GM23338 (cell line): ENCODE measurements around the gene ITPRIPL2. TPM values are rescaled to one million over a fixed set of nuclear protein-coding genes. Genes with fewer than 3 reads are reported as not detected.

Experiments
- ATAC-seq: fragments of 200-7000 bp; cut with Tn5 transposase; 3 replicates; pipeline ENCODE4 v1.9.1; 2020
- DNase-seq: peaks from one replicate; pipeline ENCODE4 v3.0.0-alpha.2; 2015; ENCODE audit warnings: low spot score
- H2AFZ ChIP-seq: fragments of 200-600 bp; sonication (generic); 2 replicates; pipeline ENCODE4 v1.8.0; 2016; ENCODE audit warnings: antibody characterized with exemption, mild to moderate bottlenecking, moderate library complexity
- H3F3A ChIP-seq: fragments of 200-600 bp; sonication (generic); replicated peaks from 2 replicates; pipeline ENCODE4 v1.8.0; 2017; ENCODE audit warnings: antibody characterized with exemption, mixed run types, low read depth
- H3K27ac ChIP-seq: fragments of 200-600 bp; sonication (generic); 2 replicates; pipeline ENCODE4 v1.6.1; 2016; ENCODE audit warnings: low read depth
- H3K27me3 ChIP-seq: fragments of 200-600 bp; sonication (generic); 2 replicates; pipeline ENCODE4 v1.8.0; 2016; ENCODE audit warnings: mild to moderate bottlenecking, mixed run types, moderate library complexity; ENCODE audit not compliant: insufficient read depth
- H3K36me3 ChIP-seq: fragments of 200-600 bp; sonication (generic); 2 replicates; pipeline ENCODE4 v1.8.0; 2016; ENCODE audit warnings: mild to moderate bottlenecking; ENCODE audit not compliant: insufficient read depth
- H3K4me1 ChIP-seq: fragments of 200-600 bp; sonication (generic); 2 replicates; pipeline ENCODE4 v1.8.0; 2016; ENCODE audit warnings: mild to moderate bottlenecking, moderate library complexity; ENCODE audit not compliant: insufficient read depth
- H3K4me2 ChIP-seq: fragments of 200-600 bp; sonication (generic); 2 replicates; pipeline ENCODE4 v1.7.1; 2017; ENCODE audit warnings: mixed run types
- H3K4me3 ChIP-seq: fragments of 200-600 bp; sonication (generic); 2 replicates; pipeline ENCODE4 v1.6.1; 2016; ENCODE audit warnings: mixed run types
- H3K79me2 ChIP-seq: fragments of 200-600 bp; sonication (generic); replicated peaks from 2 replicates; pipeline ENCODE4 v1.8.0; 2017; ENCODE audit warnings: mild to moderate bottlenecking; ENCODE audit not compliant: insufficient read depth
- H3K9me2 ChIP-seq: fragments of 200-600 bp; sonication (generic); 2 replicates; pipeline ENCODE4 v1.8.0; 2017; ENCODE audit not compliant: insufficient read depth
- H4K20me1 ChIP-seq: fragments of 200-600 bp; sonication (generic); replicated peaks from 2 replicates; pipeline ENCODE4 v1.8.0; 2017; ENCODE audit warnings: mild to moderate bottlenecking; ENCODE audit not compliant: insufficient read depth
- H3K27ac Mint-ChIP-seq: 2 replicates; pipeline ENCODE4 v1.8.0; 2020; ENCODE audit warnings: inconsistent platforms, mild to moderate bottlenecking, moderate library complexity, mixed read lengths
- H3K27me3 Mint-ChIP-seq: 3 replicates; pipeline ENCODE4 v1.8.0; 2022; ENCODE audit warnings: low read depth, mild to moderate bottlenecking, moderate library complexity, mixed read lengths, inconsistent platforms; ENCODE audit not compliant: insufficient read depth, poor library complexity
- H3K36me3 Mint-ChIP-seq: 3 replicates; pipeline ENCODE4 v1.8.0; 2021; ENCODE audit warnings: low read depth, mild to moderate bottlenecking, inconsistent platforms, moderate library complexity, mixed read lengths
- H3K4me1 Mint-ChIP-seq: 3 replicates; pipeline ENCODE4 v1.8.0; 2020; ENCODE audit warnings: mild to moderate bottlenecking, inconsistent platforms, mixed read lengths
- H3K4me3 Mint-ChIP-seq: 3 replicates; pipeline ENCODE4 v1.8.0; 2021; ENCODE audit warnings: moderate library complexity, mild to moderate bottlenecking, inconsistent platforms, mixed read lengths
- H3K9me3 Mint-ChIP-seq: 3 replicates; pipeline ENCODE4 v1.8.0; 2020; ENCODE audit warnings: moderate library complexity, mild to moderate bottlenecking, inconsistent platforms, mixed read lengths
- CREB1 ChIP-seq: fragments of 250-450 bp; sonication (Bioruptor Pico); IDR thresholded peaks from 2 replicates; pipeline ENCODE4 v1.5.0; 2020; ENCODE audit warnings: low read depth, mild to moderate bottlenecking, moderate library complexity
- CTCF ChIP-seq, 2 experiments: fragments of 200-600 bp in 1 of 2; sonication (generic) in 1 of 2; conservative IDR thresholded peaks; 2 replicates each; pipeline versions ENCODE4 v1.5.1 to v1.6.1; 2016 to 2017; ENCODE audit warnings: antibody characterized with exemption in 2 of 2, low read depth in 2 of 2, mild to moderate bottlenecking in 2 of 2, moderate library complexity in 1 of 2
- EZH2 ChIP-seq: fragments of 200-600 bp; sonication (generic); IDR thresholded peaks from one replicate; pipeline ENCODE4 v1.8.0; 2017; ENCODE audit warnings: antibody characterized with exemption, mild to moderate bottlenecking, low read depth; ENCODE audit not compliant: unreplicated experiment
- EZH2phosphoT487 ChIP-seq: fragments of 200-600 bp; sonication (generic); IDR thresholded peaks from one replicate; pipeline ENCODE4 v1.8.1; 2018; ENCODE audit warnings: antibody characterized with exemption; ENCODE audit not compliant: unreplicated experiment
- JUNB ChIP-seq: IDR thresholded peaks from one replicate; pipeline ENCODE4 v1.6.1; 2016; ENCODE audit warnings: antibody characterized with exemption; ENCODE audit not compliant: unreplicated experiment
- NANOG ChIP-seq: IDR thresholded peaks from 2 replicates; pipeline ENCODE4 v1.6.1; 2016; ENCODE audit warnings: antibody characterized with exemption, borderline replicate concordance
- STAT1 ChIP-seq: IDR thresholded peaks from one replicate; pipeline ENCODE4 v1.6.1; 2016; ENCODE audit warnings: antibody characterized with exemption; ENCODE audit not compliant: unreplicated experiment
- ZNF114 ChIP-seq: fragments of 250-450 bp; sonication (Bioruptor Pico); IDR thresholded peaks from 2 replicates; pipeline ENCODE4 v1.5.0; 2020; ENCODE audit warnings: mild to moderate bottlenecking, moderate library complexity
- ZNF331 ChIP-seq: fragments of 250-450 bp; sonication (Bioruptor Pico); IDR thresholded peaks from 2 replicates; pipeline ENCODE4 v1.5.0; 2020; ENCODE audit warnings: low read depth, mild to moderate bottlenecking, moderate library complexity
- polyA plus RNA-seq: library from polyadenylated mRNA; unstranded; fragments of >200 nt; fragmentation: Nextera tagmentation; extraction: Ambion mirVana; gene quantifications from 2 replicates; pipeline ENCODE4 v1.2.1, GENCODE V29; 2016
- total RNA-seq: library from RNA; depleted of rRNA; stranded (reverse); fragments of >200 nt; shearing (Covaris generic); gene quantifications from 2 replicates; pipeline ENCODE4 v1.2.3, GENCODE V29; 2014
- TF ChIP-seq, protein P1 (sequence below): IDR thresholded peaks from 2 replicates; pipeline ENCODE4 v1.6.1; 2016; ENCODE audit warnings: antibody characterized with exemption

Gene ITPRIPL2
- total and polyA plus RNA-seq, 2 experiments from 2014 or later: 0.94 to 8.3 TPM

- Histone ChIP-seq H4K20me1 (no peaks in the 10 kb centered on the region), H3F3A (no peaks in the 10 kb centered on the region), H2AFZ (no peak overlapping the region), H3K4me1 (peaks cover 23% of the 10 kb centered on the region), H3K36me3 (no peaks in the 10 kb centered on the region), H3K79me2 (no peaks in the 10 kb centered on the region), H3K4me2 (0 out of 2 replicates have a peak overlapping the region, but pooled peaks have one; percentile 64), H3K27ac (no peak overlapping the region), H3K27me3 (no peaks in the 10 kb centered on the region), H3K4me3 (no peak overlapping the region), H3K9me2 (no peaks in the 10 kb centered on the region)
- no peak overlapping the region for H3K27ac Mint-ChIP-seq
- no peak for ATAC-seq
- DNase-seq: no peak
- peaks cover 13% of the 10 kb centered on the region for H3K27me3 Mint-ChIP-seq
- H3K9me3 Mint-ChIP-seq: 0 out of 3 replicates have a peak, but pooled peaks cover 4% of the 10 kb centered on the region
- H3K4me3 Mint-ChIP-seq: no peak overlapping the region
- TF ChIP-seq STAT1: no peak
- TF ChIP-seq EZH2: no peak
- no peak for TF ChIP-seq ZNF114
- no peak for TF ChIP-seq EZH2phosphoT487
- TF ChIP-seq, protein P1, sequence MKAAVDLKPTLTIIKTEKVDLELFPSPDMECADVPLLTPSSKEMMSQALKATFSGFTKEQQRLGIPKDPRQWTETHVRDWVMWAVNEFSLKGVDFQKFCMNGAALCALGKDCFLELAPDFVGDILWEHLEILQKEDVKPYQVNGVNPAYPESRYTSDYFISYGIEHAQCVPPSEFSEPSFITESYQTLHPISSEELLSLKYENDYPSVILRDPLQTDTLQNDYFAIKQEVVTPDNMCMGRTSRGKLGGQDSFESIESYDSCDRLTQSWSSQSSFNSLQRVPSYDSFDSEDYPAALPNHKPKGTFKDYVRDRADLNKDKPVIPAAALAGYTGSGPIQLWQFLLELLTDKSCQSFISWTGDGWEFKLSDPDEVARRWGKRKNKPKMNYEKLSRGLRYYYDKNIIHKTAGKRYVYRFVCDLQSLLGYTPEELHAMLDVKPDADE: no peak
- no peak for TF ChIP-seq NANOG
- no peak for TF ChIP-seq CREB1 (CRISPR knock-in tag)
- TF ChIP-seq ZNF331 (CRISPR knock-in tag): no peak
- no peak for TF ChIP-seq CTCF (conservative IDR thresholded peaks at IDR 0.05; ENCODE audit: low read depth in 2 of 2)
- peaks cover 38% of the 10 kb centered on the region for H3K4me1 Mint-ChIP-seq
- no peaks in the 10 kb centered on the region for H3K36me3 Mint-ChIP-seq
Measured at GRCh38 chr16:19131825-19132218, 18.1 kb downstream of the ITPRIPL2 start.

GRCh38 chr16:19132255-19132654, 18.5 kb downstream of the ITPRIPL2 start:
- Mint-ChIP-seq H3K4me1 (peaks cover 38% of the 10 kb centered on the region), H3K9me3 (no peaks in the 10 kb centered on the region), H3K36me3 (no peaks in the 10 kb centered on the region), H3K27ac (no peak overlapping the region), H3K27me3 (peaks cover 13% of the 10 kb centered on the region), H3K4me3 (no peak overlapping the region)
- H3K4me1 ChIP-seq: peaks cover 23% of the 10 kb centered on the region
- no peaks in the 10 kb centered on the region for H3K9me2 ChIP-seq
- H3K4me2 ChIP-seq: no peak overlapping the region
- no peak overlapping the region for H3K4me3 ChIP-seq
- H4K20me1 ChIP-seq: no peaks in the 10 kb centered on the region
- no peaks in the 10 kb centered on the region for H3K79me2 ChIP-seq
- H2AFZ ChIP-seq: 0 out of 2 replicates have a peak overlapping the region, but pooled peaks have one; percentile 52
- H3F3A ChIP-seq: no peaks in the 10 kb centered on the region
- DNase-seq (no peak), ATAC-seq (no peak)
- H3K27ac ChIP-seq: no peak overlapping the region
- no peaks in the 10 kb centered on the region for H3K36me3 ChIP-seq
- no peaks in the 10 kb centered on the region for H3K27me3 ChIP-seq
- TF ChIP-seq CTCF (conservative IDR thresholded peaks at IDR 0.05; ENCODE audit: low read depth in 2 of 2): no peak
- no peak for TF ChIP-seq NANOG
- TF ChIP-seq, protein P1: no peak
- no peak for TF ChIP-seq EZH2
- no peak for TF ChIP-seq ZNF331 (CRISPR knock-in tag)
- no peak for TF ChIP-seq JUNB
- TF ChIP-seq ZNF114: no peak
- no peak for TF ChIP-seq STAT1
- TF ChIP-seq EZH2phosphoT487: no peak
- no peak for TF ChIP-seq CREB1 (CRISPR knock-in tag)
